Measurements from ENCODE around the gene LY6G6C.

The LY6G6C gene

DNA sequence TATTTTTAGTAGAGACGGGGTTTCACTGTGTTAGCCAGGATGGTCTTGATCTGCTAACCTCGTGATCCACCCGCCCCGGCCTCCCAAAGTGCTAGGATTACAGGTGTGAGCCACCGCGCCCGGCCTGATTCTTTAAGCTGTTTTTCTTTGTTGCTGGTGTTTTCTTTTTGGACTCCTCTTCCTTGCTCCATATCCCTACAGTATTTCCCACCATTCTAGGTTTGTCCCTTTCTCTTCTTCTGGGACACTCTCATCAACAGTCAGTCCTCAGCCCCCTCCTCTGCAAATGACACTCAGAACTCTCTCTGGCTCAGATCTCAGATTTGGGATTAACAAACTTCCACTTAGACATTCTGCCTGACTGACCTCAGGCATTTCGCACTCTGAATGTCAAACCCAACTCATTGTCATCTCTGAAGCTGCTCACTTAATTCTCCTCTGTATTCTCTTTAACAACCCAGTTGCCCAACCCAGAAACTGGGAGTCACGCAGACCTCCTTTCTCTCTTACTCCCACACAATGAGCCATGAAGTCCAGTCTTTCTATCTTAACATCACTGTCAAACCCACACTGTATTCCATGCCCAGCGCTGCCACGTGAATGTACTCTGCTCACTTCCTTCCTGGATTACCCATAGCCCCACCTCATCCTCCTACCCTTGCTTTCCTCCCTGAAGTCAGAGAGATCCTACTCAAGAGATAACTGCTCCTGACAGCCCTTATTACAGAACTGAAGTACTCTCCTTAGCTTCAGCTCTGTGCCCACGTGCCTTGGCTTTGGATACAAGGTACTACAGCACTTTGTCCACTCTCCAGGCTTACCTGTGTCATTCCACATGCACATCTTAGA, 4.2 kb upstream of the LY6G6C start:
- no peak for TF ChIP-seq GATA2 (IDR thresholded peaks at IDR 0.05; ENCODE audit: low read depth, low read length)
- no peak for TF ChIP-seq GATA3 (IDR thresholded peaks at IDR 0.05; ENCODE audit: low read depth, low read length)

DNA sequence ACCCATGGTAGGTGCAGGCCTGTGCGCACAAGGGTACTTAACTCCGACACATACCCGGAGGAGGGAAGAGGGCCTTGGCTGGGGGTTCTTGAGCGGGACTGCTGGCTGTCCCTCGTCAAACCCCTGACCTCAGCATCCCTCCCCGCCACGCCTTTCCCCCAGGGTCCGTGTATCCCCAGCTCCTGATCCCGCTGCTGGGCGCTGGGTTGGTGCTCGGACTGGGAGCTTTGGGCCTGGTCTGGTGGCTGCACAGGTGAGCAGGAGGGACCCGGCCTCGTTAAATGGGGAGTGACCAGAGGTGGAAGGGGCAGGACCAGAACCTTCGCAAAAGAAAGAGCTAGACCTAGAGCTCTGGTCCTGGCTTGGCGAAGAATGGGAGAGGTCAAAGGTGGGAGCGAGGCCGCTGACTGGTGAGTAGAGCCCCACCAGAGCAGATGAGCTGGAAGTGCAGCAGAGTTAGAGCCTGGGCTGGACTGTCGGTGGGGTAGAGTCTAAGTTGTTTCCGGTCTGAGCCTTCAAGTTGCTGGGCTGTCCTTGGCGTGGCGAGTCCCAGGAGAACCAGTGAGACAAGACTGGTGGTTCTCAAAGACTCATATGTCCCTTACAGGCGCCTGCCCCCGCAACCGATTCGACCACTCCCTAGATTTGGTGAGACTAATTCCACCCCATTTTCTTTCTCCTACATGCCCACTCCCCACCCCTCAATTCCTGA, 2.6 kb upstream of the LY6G6C start:
- no peak for TF ChIP-seq GATA3 (IDR thresholded peaks at IDR 0.05; ENCODE audit: low read depth, low read length)

DNA sequence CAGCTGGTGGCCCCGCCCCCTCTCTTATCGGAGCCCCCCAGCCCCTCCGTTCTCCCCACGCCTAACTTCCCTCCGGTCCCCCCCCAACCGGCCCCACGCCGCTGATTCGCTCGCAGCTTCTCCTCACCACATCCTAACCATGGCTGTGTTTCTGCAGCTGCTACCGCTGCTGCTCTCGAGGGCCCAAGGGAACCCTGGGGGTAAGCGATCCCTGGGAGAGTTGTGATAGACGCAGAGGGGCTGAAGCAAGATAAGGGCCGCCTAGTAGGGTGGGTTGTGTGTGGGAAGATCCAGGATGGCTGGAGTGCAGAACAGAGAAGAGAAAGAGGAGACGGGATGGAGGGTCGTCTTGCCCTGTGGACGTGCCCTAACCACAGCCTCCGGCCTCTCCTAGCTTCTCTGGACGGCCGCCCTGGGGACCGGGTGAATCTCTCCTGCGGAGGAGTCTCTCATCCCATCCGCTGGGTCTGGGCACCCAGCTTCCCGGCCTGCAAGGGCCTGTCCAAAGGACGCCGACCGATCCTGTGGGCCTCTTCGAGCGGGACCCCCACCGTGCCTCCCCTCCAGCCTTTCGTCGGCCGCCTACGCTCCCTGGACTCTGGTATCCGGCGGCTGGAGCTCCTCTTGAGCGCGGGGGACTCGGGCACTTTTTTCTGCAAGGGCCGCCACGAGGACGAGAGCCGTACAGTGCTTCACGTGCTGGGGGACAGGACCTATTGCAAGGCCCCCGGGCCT, 1.9 kb upstream of the LY6G6C start, which contains the start of gene MPIG6B:
TSS of gene MPIG6B (plus strand) at position 129 of the 735 bp plus-strand sequence. CDS start at position 140, 11 bp downstream.
- TF ChIP-seq GATA2 (IDR thresholded peaks at IDR 0.05; ENCODE audit: low read depth, low read length), result no peak
- no peak for TF ChIP-seq GATA3 (IDR thresholded peaks at IDR 0.05; ENCODE audit: low read depth, low read length)

DNA sequence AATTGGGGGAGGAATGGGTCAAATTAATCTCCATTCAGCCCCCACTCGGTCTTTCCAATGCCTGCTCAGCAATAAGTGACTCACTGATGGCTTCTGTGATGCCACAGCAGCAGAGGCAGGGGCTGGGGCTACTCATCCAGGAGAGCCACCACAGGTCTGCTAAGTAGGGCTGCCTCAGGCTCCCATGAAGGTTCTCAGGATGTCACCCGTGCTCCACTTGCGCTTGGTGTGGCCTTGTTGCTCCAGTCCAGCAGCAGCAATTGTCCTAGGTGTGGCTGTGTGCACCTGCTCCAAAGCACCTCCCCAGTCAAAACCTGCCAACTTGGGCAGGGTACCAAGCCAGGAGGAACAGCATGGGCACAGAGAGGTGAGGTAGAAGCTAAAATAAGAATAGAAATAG, 627 bp upstream of the LY6G6C start:
- TF ChIP-seq GATA2 (IDR thresholded peaks at IDR 0.05; ENCODE audit: low read depth, low read length) (no peak), GATA3 (IDR thresholded peaks at IDR 0.05; ENCODE audit: low read depth, low read length) (no peak)

DNA sequence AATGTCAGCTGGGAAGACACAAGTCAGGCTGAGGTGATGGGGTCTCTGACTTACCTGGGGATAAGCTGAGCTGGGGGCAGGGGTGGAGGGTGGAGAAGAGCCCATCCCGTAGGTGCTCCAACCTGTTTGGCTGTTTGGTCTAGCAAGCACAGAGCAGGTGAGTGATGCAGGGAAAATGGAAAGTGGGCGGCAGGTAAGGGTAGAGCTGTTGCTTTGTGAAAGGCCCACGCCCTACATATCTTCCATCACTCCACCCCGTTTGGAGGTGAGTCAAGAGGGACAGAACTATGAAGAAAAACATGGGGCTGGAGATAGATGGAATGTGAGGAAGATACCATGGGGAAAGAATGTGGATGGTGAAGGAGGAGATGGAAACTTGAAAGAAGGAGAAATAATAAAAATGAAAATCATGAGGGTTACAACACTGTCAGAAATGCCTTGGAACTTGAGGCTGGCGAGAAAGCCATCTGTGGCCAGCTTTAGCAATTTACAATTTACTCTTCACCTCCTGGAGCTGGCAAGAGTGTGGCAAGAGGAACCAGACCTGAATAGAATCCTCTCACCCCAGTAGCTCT, 1.3 kb downstream of the LY6G6C start:
- no peak for TF ChIP-seq GATA3 (IDR thresholded peaks at IDR 0.05; ENCODE audit: low read depth, low read length)
- no peak for TF ChIP-seq GATA2 (IDR thresholded peaks at IDR 0.05; ENCODE audit: low read depth, low read length)

DNA sequence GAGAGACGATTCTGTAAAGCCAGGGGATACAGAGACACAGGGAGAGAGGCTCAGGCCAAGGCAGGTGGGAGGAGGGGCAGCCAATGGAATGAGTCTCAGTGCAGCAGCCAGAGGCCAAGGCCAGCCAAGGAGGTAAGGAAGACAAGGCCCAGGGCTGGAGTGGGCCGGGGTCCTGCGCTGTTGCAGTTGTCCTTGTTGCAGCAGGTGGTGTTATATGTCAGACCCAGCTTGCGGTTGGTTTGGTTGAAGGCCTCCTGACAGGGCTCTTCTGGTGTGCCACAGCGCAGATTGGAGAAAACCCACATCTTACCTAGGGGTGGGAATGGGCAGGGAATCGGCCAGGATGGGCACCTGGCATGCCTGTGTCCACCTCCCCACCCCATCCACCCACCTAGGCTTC, 2.5 kb downstream of the LY6G6C start:
- TF ChIP-seq GATA2 (IDR thresholded peaks at IDR 0.05; ENCODE audit: low read depth, low read length), result no peak
- no peak for TF ChIP-seq GATA3 (IDR thresholded peaks at IDR 0.05; ENCODE audit: low read depth, low read length)

DNA sequence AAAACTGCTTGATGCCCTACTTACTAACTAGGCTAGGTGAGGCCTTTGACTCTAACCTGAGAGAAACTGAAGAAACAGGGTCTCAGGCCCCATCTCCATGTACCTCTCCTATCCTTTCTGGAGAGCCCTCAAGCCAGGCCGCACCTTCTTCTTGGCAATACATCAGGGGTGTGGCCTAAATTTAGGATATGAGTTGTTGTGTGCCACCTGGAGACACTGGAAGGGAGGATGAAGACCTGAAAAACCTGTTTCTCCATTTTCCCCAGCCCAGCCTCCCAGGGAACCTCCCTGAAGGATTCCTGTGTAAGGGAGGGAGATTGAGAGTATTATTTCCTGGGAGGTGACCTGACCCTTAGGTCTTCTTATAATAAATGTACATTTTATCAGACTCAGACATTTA, 3.3 kb downstream of the LY6G6C start:
- TF ChIP-seq GATA2 (IDR thresholded peaks at IDR 0.05; ENCODE audit: low read depth, low read length), result no peak
- TF ChIP-seq GATA3 (IDR thresholded peaks at IDR 0.05; ENCODE audit: low read depth, low read length), result no peak

DNA sequence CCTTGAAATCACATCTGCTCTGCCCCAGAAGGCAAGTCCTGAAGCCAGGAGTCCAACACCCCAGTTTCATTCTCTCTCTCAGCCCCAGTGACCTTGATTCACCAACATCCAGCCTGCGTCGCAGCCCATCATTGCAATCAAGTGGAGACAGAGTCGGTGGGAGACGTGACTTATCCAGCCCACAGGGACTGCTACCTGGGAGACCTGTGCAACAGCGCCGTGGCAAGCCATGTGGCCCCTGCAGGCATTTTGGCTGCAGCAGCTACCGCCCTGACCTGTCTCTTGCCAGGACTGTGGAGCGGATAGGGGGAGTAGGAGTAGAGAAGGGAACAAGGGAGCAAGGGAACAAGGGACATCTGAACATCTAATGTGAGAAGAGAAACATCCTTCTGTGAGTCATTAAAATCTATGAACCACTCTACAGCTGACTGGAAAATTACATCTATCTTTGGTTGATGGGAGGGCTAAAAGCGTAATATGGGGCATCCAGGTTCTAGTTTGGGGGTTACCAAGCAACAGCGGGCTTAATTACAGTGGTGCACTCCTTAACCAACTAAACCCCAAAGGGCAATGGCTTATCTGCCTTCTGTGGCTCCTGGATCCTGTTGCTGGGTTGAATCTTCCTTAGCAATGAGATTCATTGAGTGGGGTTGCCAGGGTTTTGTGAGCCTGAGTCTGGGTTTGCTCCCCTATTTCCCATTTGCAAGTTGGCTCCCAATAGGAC, 3.9 kb downstream of the LY6G6C start:
- TF ChIP-seq GATA2 (IDR thresholded peaks at IDR 0.05; ENCODE audit: low read depth, low read length), result no peak
- no peak for TF ChIP-seq GATA3 (IDR thresholded peaks at IDR 0.05; ENCODE audit: low read depth, low read length)

DNA sequence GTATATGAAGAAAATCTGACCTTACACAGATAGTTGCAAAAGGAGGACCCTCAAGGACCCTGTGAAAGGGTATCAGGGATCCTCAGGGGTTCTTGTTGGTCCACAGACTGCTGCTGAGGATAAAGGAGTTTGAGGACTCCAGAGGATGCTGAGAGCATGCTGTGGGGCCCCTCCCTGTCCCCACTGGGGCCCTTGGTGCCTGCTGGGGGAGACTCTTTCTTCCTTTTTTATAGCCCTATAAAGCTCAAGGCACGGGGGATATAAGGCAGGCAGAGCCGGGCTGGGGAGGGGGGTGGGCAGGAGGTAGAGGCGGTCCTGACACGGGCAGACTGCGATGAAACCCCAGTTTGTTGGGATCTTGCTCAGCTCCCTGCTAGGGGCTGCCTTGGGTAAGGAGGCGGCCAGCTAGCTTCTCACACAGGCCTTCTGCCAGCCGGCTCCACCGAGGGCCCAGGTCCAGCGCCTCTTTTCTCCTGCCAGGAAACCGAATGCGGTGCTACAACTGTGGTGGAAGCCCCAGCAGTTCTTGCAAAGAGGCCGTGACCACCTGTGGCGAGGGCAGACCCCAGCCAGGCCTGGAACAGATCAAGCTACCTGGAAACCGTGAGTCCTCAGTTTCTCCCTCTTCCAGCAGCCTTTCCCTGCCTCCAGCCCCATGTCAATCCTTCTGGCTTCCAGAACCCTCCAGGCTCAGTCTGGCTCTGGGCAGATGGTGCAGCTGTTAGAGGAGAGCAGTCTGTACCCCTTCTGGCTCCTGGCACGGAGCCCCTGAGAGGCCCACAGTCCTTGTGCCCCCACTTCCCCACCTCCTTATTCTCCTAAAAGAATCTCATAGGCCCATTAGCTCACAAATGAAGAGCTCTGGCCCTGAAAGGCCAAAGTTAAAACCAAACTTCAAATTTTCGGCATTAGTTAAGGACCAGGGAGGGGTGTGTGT, 6.3 kb downstream of the LY6G6C start, which contains the start of gene LY6G6D:
TSS of gene LY6G6D (plus strand) at position 327 of the 937 bp plus-strand sequence. CDS start at position 335, 8 bp downstream.
- TF ChIP-seq GATA2 (IDR thresholded peaks at IDR 0.05; ENCODE audit: low read depth, low read length) (no peak), GATA3 (IDR thresholded peaks at IDR 0.05; ENCODE audit: low read depth, low read length) (no peak)

DNA sequence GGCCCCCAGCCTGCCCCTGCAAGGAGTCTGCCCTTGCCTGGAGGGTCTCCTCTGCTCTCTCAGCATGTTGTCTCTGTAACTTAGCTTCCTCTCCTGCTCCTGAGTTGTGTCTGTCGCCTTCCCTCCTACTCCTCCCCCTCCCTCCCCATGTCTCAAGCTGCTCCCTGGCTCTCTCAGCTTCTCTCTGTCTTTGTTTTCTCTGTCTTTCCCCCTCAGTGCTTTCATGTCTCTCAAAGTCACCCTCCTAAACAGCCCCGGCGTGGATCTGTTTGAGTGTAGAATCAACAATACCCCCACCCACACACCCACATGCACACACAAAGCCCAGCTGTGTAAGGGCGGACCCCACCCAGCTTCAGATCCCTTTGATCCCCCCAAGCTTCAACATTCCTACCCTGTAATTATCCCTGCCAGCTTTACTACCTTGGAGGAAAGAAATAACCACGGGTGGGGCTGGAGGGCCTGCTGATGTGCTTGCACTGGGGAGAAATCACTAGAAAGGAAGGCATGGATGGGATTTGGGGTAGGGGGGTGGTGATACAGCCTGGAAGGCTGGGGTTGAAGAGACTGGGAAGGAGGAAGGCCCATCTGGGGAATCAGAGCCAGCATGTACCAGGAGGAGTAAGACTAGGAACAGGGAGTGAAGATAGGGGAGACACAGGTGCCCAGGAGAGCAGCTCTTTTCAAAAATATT, 7.4 kb downstream of the LY6G6C start:
- TF ChIP-seq GATA3 (IDR thresholded peaks at IDR 0.05; ENCODE audit: low read depth, low read length) (no peak), GATA2 (IDR thresholded peaks at IDR 0.05; ENCODE audit: low read depth, low read length) (no peak)

DNA sequence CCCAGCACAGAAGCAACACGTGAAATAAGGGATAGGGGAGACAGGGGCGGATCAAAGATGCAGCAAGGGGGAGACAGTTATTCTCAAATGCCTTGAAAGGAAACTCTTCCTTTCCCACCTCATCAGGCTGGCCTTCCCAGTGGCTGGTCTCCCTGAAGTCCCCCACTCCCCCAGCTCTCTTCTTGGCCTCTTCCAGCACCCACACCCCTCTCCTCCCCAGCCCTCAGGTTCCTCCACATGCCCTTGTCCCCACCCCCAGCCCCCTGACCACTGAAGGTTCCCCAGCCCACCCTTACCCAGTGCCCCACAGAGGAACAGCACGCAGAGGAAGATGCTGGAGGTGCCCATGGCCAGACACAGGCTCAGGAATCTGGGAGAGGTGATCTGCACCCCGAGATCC, 8.1 kb downstream of the LY6G6C start:
- no peak for TF ChIP-seq GATA2 (IDR thresholded peaks at IDR 0.05; ENCODE audit: low read depth, low read length)
- TF ChIP-seq GATA3 (IDR thresholded peaks at IDR 0.05; ENCODE audit: low read depth, low read length), result no peak

DNA sequence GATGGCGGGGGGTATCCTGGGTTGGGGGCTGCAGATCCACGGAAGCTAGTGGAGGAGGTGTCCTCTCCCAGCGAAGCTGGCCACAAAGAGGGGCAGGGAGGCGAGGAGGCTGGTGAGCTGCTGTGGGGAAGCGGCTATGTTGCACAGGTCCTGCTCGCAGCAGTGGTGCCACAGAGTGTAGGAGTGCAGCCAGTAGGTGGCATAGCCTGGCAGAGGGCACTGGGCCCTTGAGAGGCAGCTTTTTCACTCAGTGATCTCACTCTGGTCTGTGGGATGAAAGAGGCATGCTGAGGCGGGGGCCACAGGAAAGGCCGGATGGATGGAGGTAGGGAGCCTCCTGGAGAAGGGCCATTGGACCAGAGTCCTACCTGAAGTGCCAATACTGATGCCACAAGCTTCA, 9.2 kb downstream of the LY6G6C start:
- TF ChIP-seq GATA2 (IDR thresholded peaks at IDR 0.05; ENCODE audit: low read depth, low read length) (no peak), GATA3 (IDR thresholded peaks at IDR 0.05; ENCODE audit: low read depth, low read length) (no peak)

Measured in SH-SY5Y (cell line).